GM18511 (cell line): ENCODE data around the gene PTPRA.
"Not testable (repeated sequence)": the region's sequence is repeated elsewhere in the genome, so short reads cannot be mapped to it uniquely, and the experiment has no call there.

ENCODE experiments used
- ATAC-seq: cut with Tn5 transposase; IDR thresholded peaks from one replicate; pipeline ENCODE4 v1.9.1; 2021; ENCODE audit warnings: mild to moderate bottlenecking, moderate library complexity; ENCODE audit not compliant: unreplicated experiment

Gene PTPRA

GRCh38 chr20:3067139-3068014, 194.1 kb downstream of the PTPRA start:
- no peak for ATAC-seq

GRCh38 chr20:3068075-3068474, 194.8 kb downstream of the PTPRA start:
- ATAC-seq: no peak

GRCh38 chr20:3068986-3069900, 196.0 kb downstream of the PTPRA start:
- no peak for ATAC-seq

GRCh38 chr20:3070725-3071124, 197.4 kb downstream of the PTPRA start:
- no peak for ATAC-seq

GRCh38 chr20:3071266-3071609, 198.0 kb downstream of the PTPRA start:
- ATAC-seq: no peak

- no peak for ATAC-seq
Observed at GRCh38 chr20:3071610-3072529, 198.6 kb downstream of the PTPRA start, which contains the start of gene OXT. OXT (plus strand) TSS chr20:3071620; CDS start chr20:3071656, 36 bp downstream.

GRCh38 chr20:3072530-3073250, 199.4 kb downstream of the PTPRA start:
- no peak for ATAC-seq

- not testable (repeated sequence) for ATAC-seq
Observed at GRCh38 chr20:3073251-3073643, 200.0 kb downstream of the PTPRA start.

- ATAC-seq: no peak
Observed at GRCh38 chr20:3074812-3075211, 201.5 kb downstream of the PTPRA start.

GRCh38 chr20:3075315-3075714, 202.0 kb downstream of the PTPRA start:
- ATAC-seq: not testable (repeated sequence)

GRCh38 chr20:3077618-3078134, 204.4 kb downstream of the PTPRA start:
- no peak for ATAC-seq

GRCh38 chr20:3080939-3081388, 207.7 kb downstream of the PTPRA start:
- no peak for ATAC-seq

- ATAC-seq: no peak
Observed at GRCh38 chr20:3081641-3082040, 208.4 kb downstream of the PTPRA start.

- ATAC-seq: no peak
Observed at GRCh38 chr20:3082306-3082951, 209.1 kb downstream of the PTPRA start.

GRCh38 chr20:3082955-3083952, 210.0 kb downstream of the PTPRA start:
- ATAC-seq: no peak

GRCh38 chr20:3084283-3084985, 211.2 kb downstream of the PTPRA start, which contains the start of gene AVP:
AVP (minus strand) TSS chr20:3084724; CDS start chr20:3084674, 50 bp downstream.
- ATAC-seq: no peak

- no peak for ATAC-seq
Observed at GRCh38 chr20:3084986-3085360, 211.7 kb downstream of the PTPRA start.
